Measurements from ENCODE around the gene NFKBIB.

NFKBIB gene

GRCh38 chr19:38904581-38905539, 5.1 kb downstream of the NFKBIB start:
- DNase-seq (ENCODE audit: low spot score) = no peak

- DNase-seq (ENCODE audit: low spot score) = no peak
Observed at GRCh38 chr19:38905620-38906019, 5.9 kb downstream of the NFKBIB start.

GRCh38 chr19:38907227-38907626, 7.5 kb downstream of the NFKBIB start:
- no peak for DNase-seq (ENCODE audit: low spot score)

GRCh38 chr19:38907670-38908069, 7.9 kb downstream of the NFKBIB start:
- no peak for DNase-seq (ENCODE audit: low spot score)

DNA sequence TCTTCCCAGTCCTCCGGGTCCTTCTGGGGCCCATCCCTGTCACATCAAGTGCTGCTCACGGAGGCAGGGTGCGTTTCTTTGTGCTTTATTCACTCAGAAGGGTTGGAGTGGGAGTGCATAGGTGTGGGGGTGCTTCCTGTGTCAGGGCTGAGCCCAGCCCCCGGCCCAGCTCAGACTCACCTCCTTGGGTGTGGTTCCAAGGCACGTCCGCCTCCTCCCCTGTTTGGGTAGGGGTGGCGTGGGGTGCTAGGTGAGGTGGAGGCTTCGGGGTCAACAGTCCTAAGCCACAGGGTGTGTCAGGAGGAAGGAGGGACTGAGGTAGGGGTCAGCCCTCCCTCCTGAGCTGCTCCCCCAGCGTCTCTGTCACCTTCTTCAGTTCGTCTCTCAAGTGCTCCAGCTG, 9.1 kb downstream of the NFKBIB start:
- no peak for DNase-seq (ENCODE audit: low spot score)

DNA sequence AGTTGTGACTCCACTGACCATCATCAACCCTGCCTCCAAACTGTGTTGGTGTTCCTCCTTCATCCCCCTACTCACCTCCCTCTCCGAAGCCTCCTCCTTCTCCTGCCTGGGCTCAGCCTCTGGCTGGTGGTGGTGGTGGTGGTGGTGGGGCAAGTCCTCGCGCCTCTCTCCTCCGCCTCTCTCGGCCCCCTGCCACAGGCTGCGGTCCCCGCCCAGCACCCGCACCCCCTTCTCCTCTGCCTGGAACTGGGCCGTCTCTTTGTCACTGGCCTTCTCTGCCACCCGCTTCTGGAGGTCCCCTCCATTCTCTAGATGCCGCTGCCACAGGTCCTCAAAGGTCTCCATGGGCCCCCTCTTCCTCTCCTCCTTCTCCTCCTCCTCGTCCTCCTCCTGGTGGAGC, 10.7 kb downstream of the NFKBIB start:
- no peak for DNase-seq (ENCODE audit: low spot score)

DNA sequence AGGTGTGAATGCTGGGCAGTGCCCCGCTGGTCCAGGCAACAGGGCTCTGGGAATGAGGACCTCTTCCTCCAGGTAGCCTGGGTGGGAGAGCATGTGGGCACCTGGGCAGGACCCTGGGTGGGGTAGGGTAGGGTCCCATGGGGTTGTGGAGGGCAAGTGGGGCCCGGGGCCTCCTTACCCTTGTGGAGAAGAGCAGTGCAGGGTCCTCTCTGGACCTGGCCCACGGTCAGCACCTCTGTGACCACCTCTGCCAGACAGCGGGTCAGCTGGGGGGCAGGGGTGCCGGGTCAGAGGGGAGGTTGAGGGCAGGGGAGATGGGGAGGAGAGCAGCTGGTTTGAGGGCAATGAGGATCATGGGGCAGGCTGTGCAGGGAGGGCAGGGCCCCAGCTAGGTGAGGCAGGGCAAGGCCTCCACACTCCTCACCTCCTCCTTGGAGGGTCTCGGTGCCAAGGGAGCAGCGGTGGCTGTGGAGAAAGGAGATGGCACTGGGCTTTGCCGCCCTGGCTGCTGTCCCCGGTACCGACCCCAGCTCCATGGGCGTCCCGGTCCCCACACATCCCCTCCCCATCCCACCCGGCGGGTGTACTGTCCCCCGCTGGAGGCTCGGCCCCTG, 11.7 kb downstream of the NFKBIB start:
- no peak for DNase-seq (ENCODE audit: low spot score)

DNA sequence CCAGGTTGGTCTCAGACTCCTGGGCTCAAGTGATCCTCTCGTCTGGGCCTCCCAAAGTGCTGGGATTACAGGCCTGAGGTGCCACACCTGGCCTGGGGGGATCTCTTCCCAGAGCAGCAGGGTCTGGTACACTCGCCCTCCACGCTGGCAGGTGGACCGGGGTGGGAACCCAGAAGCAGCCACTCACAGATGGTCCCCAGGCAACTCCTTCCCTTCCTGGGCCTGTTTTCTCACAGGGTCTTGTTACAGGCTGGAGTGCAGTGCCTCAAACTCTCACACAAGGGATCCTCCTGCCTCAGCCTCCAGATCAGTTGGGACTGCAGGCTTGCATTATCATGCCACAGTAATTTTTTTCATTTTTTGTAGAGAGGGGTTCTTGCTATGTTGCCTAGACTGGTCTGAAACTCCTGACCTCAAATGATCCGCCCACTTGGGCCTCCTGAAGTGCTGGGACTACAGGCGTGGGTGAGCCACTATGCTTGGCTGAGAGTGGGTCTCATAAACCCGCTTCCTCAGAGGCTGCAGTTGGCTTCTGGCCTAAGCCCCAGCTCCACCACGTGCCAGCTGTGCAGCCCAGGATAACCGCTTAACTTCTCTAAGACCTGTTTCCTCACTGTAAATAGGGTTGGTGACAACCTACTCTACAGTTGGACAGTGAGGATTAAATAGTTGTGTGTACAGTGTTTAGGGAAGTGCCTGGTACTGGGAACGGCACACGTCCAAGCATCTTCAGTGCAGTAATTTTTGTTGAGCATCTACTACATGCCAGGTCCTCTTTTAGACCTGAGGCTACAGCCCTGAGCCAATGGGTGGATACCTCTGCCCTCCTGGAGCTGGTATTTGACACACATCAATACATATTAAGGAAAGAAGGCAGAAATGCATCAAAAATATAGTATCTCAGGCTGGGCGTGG, 13.1 kb downstream of the NFKBIB start:
- no peak for DNase-seq (ENCODE audit: low spot score)

- no peak for DNase-seq (ENCODE audit: low spot score)
Observed at GRCh38 chr19:38913958-38914357, 14.2 kb downstream of the NFKBIB start.

- DNase-seq (ENCODE audit: low spot score) = no peak
Observed at GRCh38 chr19:38915329-38916321, 15.9 kb downstream of the NFKBIB start.

DNA sequence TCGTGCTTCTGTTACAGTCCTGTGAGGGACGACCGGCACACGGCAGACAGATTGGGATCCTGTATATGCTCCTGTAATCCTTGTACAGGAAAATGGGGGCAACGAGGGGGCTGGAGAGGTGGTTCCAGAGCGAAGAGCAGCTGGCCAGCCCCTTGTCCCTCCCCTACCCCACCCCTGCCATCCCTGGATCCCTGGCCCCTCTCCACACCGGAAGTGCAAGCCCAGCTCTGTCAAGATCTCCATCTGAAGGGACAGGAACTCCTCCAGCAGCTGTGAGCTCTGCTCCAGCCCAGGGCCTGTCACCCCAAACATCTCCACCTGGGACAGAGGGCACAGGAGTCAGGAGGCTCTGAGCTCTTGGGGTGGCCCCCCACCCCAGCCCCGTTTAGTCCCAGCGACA, 17.7 kb downstream of the NFKBIB start:
- DNase-seq (ENCODE audit: low spot score) = no peak

DNA sequence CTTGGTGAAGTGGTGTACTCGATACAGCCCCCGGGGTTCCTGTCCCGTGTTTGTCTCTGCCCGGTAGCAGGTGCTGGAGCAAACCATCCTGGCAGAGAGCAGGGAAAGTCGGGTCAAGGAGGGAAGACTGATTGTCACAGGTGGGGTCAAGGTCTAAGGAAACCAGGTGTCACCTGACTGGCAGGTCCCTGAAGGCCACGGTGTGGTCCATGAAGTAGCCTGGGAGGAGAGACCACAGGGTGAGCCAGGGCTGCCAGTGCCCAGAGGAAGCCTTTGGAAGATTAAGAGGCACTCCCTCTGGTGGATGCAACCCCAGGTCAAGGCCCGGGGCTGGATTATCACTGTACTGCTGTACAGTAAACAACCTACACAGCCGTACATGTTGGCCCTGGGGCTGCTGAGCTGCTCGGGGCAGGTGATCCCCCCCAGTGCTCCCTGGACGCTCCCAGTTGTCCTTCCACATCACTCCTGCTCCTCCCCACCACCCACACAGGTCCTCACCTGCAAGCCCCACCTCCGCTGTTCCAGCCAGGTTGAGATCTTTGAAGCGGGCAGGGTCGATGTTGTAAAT, 18.2 kb downstream of the NFKBIB start:
- DNase-seq (ENCODE audit: low spot score) = no peak

GRCh38 chr19:38918526-38918925, 18.8 kb downstream of the NFKBIB start:
- DNase-seq (ENCODE audit: low spot score) = no peak

DNA sequence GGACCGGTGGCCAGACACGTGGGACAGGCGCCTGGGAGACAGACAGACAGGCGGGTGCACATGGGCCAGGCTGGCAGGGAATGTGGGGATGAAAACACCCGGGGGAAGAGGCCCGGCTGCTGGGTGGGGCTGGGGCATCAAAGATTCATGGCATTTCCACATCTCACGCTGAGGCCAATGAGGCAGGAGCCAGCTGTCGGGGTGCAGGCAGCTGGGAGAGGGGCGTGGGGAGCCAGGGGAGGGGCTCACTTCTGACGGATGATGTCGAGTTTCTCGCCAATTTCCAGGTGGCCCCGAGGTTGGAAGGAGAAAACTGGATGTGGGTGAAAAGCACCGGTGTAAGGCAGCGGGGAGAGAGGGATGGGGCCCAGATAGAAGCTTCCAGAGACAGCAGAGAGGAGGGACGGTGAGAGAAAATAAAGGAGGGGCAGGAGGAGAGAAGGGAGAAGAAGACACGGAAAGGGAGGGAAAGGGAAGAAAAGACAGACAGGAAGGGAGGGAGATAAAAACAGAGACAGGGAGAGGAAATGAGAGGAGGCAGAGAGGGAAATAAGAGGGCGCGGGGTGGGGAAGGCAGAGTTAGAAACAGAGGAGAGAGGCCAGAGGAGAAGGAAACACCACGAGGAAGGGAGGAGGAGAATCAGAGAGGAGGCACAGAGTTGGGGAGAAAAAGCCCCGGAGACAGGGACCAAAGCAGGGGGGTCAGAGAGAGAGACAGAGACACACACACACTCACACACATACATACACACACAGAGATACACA, 20.2 kb downstream of the NFKBIB start:
- no peak for DNase-seq (ENCODE audit: low spot score)

DNA sequence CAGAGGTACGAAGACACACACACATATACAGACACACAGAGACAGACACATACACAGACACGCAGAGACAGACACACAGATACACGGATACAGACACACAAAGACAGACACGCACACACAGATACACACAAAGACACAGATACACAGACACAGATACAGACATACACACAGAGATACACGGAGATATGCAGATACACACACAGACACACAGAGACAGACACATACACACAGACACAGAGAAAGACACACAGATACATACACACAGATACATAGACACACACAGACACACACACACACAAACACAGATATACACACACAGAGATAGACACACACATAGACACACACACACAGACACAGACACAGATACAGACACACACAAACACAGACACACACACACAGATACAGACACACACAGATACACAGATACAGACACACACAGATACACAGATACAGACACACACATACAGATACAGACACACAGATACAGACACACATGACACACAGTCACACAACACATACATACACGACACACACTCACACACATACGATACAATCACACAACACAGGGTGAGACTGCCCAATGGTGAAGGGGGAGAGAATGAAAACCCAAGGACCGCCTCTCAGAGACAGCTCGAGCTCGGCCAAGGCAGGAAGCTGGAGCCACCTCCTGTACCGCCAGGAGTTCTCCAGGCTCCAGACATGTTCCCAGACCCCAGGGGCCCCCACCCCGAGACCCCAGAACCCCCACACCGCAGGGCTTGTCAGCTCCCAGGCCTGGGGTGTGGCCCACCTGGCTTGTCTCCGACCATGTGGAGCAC, 21.0 kb downstream of the NFKBIB start:
- DNase-seq (ENCODE audit: low spot score) = no peak

DNA sequence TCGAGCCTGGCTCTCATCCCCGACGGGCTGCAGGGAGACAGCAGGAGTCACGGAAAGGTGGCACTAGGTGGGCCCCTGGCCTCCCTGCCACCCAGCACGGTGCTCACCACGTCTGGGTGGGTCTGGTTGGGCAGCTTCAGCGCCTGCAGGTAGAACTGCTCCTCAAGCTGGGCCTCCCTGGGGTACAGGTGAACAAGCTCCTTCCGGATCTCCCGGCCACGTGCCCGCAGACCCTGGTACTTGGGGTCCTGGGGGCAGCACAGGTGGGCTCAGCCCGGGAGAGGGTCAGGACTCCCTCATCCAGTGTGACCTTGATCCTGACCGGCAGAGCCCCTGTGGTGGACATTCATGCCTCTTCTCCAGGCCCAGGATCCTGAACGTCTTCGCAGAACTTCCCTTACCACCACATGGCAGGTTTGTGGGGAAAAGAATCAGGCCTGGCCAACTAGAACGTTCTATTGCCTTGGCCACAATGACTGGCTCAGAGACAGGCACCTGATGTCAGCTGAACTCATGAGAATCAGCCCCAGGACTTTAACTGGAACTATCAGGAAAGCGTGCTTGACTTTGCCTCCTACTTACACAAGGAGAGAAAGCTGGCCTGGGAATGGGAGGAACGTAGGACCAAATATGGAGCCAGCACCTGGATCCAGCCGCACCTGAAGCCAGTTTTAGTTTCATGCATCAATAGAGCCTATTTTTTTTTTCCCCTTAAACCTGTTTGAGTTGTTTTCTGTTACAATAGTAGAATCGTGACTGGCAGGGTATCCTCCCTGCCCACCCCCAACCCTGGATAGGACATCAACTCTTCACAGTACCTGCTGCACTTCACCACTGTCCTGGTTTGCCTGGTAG, 21.9 kb downstream of the NFKBIB start:
- DNase-seq (ENCODE audit: low spot score) = no peak

GRCh38 chr19:38922482-38922881, 22.7 kb downstream of the NFKBIB start:
- DNase-seq (ENCODE audit: low spot score) = no peak

DNA sequence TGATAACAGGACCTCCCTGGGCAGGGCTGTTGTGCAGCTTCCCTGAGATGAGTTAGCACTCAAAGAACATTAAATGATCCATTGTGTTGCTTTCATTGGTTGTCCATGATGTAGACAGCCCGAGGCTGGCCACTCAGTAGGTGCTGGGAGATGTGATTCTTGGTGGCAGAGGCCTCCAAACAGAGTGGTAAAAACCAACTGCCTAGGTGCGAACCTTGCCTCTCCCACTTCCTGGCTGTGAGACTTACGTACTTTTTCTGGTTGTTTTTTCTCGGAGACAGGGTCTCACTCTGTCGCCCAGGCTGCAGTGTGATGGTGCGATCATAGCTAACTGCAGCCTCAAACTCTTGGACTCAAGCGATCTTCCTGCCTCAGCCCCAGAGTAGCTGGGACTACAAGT, 24.6 kb downstream of the NFKBIB start:
- DNase-seq (ENCODE audit: low spot score) = no peak

All from GM03348 (cell line).